Epithelial cell of proximal tubule (primary cell): ENCODE results near the gene PPP1CA. TPM values are rescaled to one million over a fixed set of nuclear protein-coding genes. Genes with fewer than 3 reads are reported as not detected.

Experiments
- DNase-seq: peaks from one replicate; pipeline ENCODE4 v3.0.0-alpha.2; 2011; ENCODE audit warnings: low read depth
- H3K4me3 ChIP-seq: 2 replicates; pipeline ENCODE4 v1.5.1; 2011; ENCODE audit warnings: low read depth, mild to moderate bottlenecking, low read length
- total RNA-seq: library from RNA; depleted of rRNA; stranded (reverse); fragments of >200 nt; gene quantifications from 2 replicates; pipeline ENCODE4 v1.2.3, GENCODE V29; 2015
- TF ChIP-seq, protein P1 (sequence below): conservative IDR thresholded peaks from 2 replicates; pipeline ENCODE4 v1.5.1; 2012; ENCODE audit warnings: low read depth, mild to moderate bottlenecking, low read length

The PPP1CA gene
- total RNA-seq, 1 donor from 2014 or later, result 359 TPM

DNA sequence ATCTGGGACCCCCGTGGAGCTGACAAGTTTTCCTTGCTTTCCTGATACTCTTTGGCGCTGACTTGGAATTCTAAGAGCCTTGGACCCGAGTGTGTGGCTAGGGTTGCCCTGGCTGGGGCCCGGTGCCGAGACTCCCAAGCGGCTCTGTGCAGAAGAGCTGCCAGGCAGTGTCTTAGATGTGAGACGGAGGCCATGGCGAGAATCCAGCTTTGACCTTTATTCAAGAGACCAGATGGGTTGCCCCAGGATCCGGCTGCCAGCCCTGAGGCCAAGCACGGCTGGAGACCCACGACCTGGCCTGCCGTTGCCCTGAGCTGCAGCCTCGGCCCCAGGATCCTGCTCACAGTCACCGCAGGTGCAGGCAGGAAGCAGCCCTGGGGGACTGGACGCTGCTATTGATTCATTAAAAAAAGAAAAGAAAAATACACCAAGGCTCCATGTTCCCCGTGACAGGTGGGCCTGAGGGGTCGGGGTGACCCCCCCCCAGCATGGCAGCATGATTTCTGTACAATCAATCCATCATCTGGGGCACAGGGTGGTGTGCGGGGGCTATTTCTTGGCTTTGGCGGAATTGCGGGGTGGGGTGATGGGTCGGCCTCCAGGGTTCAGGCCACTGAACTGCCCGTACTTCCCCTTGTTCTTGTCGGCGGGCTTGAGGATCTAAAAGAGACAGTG is 3.5 kb downstream of the PPP1CA start:
- no peak overlapping the region for H3K4me3 ChIP-seq
- DNase-seq, result no peak
- TF ChIP-seq, protein P1, sequence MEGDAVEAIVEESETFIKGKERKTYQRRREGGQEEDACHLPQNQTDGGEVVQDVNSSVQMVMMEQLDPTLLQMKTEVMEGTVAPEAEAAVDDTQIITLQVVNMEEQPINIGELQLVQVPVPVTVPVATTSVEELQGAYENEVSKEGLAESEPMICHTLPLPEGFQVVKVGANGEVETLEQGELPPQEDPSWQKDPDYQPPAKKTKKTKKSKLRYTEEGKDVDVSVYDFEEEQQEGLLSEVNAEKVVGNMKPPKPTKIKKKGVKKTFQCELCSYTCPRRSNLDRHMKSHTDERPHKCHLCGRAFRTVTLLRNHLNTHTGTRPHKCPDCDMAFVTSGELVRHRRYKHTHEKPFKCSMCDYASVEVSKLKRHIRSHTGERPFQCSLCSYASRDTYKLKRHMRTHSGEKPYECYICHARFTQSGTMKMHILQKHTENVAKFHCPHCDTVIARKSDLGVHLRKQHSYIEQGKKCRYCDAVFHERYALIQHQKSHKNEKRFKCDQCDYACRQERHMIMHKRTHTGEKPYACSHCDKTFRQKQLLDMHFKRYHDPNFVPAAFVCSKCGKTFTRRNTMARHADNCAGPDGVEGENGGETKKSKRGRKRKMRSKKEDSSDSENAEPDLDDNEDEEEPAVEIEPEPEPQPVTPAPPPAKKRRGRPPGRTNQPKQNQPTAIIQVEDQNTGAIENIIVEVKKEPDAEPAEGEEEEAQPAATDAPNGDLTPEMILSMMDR, result no peak

DNA sequence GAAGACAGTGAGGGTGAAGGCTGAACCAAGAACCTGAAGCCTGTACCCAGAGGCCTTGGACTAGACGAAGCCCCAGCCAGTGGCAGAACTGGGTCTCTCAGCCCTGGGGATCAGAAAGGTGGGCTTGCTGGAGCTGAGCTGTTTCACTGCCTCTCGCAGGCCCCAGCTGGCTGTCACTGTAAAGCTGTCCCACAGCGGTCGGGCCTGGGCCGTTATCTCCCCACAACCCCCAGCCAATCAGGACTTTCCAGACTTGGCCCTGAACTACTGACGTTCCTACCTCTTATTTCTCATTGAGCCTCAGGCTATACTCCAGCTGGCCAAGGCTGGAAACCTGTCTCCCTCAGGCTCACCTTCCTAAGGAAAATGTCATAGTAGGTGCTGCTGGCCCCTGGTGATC is 4.1 kb downstream of the PPP1CA start:
- TF ChIP-seq, protein P1, result no peak
- H3K4me3 ChIP-seq, result no peak overlapping the region
- no peak for DNase-seq

DNA sequence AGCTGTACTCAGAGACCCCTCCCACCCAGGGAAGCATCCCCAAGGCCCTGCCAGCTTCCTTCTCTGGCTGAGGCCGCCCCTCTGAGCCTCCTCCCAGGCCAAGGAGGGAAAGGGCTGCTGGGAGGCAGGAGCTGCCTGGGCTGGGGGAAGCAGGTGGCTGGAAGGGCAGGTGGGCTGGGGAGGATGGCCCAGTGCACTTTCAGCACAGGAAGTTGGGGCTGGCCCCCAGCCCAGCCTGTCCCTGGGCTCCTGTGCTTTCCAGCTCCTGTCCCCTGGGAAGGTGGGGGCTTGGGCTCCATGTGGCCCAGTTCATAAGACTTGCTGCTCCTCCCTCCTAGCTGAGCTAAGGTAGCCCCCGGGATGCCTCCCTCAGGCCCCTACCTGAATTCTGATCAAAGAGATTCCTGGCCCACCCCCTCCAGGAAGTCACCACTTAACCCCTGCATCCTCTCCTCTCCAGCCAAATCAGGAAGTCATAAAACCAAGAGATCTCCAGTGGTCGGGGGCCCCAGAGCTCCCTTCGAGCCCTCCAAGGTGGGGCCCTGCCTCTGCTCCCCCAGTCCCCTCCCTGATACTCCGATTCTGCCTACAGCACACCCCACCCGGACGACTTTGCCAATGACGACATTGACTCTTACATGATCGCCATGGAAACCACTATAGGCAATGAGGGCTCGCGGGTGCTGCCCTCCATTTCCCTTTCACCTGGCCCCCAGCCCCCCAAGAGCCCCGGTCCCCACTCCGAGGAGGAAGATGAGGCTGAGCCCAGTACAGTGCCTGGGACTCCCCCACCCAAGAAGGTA is 4.9 kb downstream of the PPP1CA start:
- TF ChIP-seq, protein P1, result no peak
- no peak for DNase-seq
- no peak overlapping the region for H3K4me3 ChIP-seq

DNA sequence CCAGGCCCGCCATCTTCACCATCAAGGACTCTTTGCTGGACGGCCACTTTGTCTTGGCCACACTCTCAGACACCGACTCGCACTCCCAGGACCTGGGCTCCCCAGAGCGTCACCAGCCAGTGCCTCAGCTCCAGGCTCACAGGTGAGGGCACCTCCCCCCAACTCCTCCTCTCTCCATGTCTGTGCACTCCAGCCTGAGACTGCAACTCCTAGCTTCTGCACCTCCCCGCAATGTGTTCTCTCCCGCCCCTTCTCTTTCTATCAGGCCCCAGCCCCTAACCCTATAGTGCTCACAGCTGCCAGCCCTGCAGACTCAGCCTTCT is 5.4 kb downstream of the PPP1CA start:
- TF ChIP-seq, protein P1, result no peak
- DNase-seq, result no peak
- no peak overlapping the region for H3K4me3 ChIP-seq

DNA sequence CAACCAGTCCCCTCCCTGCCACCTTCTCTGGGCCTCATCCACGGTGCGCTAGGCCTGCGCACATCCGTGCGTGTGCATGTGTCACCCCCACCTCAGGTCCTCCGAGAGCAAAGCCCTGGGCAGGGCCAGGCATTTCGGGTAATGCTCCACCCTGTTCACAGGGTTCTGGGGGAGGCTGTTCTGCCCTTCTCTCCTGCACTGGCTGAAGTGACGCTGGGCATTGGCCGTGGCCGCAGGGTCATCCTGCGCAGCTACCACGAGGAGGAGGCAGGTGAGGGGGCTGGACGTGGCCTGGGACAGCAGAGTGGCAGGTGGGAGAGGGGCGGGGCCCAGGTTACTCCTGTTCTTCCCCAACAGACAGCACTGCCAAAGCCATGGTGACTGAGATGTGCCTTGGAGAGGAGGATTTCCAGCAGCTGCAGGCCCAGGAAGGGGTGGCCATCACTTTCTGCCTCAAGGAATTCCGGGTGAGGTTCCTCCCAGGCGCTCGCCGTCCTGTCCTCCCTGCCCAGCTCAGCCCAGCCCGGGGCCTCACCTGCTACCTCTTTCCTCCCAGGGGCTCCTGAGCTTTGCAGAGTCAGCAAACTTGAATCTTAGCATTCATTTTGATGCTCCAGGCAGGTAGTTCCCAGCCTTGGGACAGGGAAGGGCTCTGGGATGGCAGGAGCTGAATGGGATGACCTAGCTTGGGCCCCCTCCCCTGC is 6.0 kb downstream of the PPP1CA start:
- DNase-seq, result no peak
- H3K4me3 ChIP-seq, result no peak overlapping the region
- TF ChIP-seq, protein P1, result no peak

DNA sequence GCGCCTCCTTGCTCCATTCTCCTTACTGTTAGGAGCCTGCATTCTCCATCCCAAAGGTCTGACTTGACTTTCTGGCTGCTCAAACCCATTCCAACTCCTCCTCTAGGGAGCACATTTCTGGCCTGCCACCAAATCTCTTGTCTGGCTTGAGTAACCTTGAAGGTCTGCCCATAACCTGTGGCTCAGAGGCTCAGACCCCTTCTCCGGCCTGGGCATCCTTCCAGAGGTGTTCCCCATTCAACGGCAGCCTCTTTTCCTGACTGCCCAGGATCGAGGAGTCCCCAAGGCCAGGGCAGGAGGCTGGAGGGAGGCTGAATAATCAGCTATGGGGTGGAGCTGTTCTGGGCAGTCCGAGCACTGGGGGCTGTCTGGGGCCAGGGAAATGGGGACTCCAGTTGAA is 7.7 kb downstream of the PPP1CA start:
- TF ChIP-seq, protein P1, result no peak
- DNase-seq, result no peak
- H3K4me3 ChIP-seq, result no peak overlapping the region
